Lower lobe of right lung (tissue), 2 donors: ENCODE data around the gene TTC33. TPM values are rescaled to one million over a fixed set of nuclear protein-coding genes. Genes with fewer than 3 reads are reported as not detected.

Experiments used
- ATAC-seq, 2 donors: fragments of 200-7000 bp; cut with Tn5 transposase; one replicate each; pipeline ENCODE4 v1.9.1; 2020 to 2022; ENCODE audit warnings: mild to moderate bottlenecking in 2 of 2, moderate library complexity in 2 of 2
- DNase-seq: peaks from one replicate; pipeline ENCODE4 v3.0.0-alpha.2; 2020
- H3K27ac ChIP-seq: fragments of 200-600 bp; one replicate; pipeline ENCODE4 v1.8.0; 2022
- H3K27me3 ChIP-seq: fragments of 200-600 bp; one replicate; pipeline ENCODE4 v1.8.0; 2022; ENCODE audit warnings: low read depth
- H3K36me3 ChIP-seq: fragments of 200-600 bp; one replicate; pipeline ENCODE4 v1.8.0; 2022; ENCODE audit warnings: mild to moderate bottlenecking
- H3K4me1 ChIP-seq: fragments of 200-600 bp; one replicate; pipeline ENCODE4 v1.8.0; 2022
- H3K4me3 ChIP-seq: fragments of 200-600 bp; one replicate; pipeline ENCODE4 v1.8.0; 2022; ENCODE audit warnings: mild to moderate bottlenecking
- H3K9me3 ChIP-seq: fragments of 200-600 bp; one replicate; pipeline ENCODE4 v1.8.0; 2022
- intact Hi-C: fragments of 100-400 bp; cut with DNase I; formaldehyde crosslinking; loops from one replicate; pipeline ENCODE4 v1.11.0; 2022
- total RNA-seq: library from RNA; stranded (reverse); fragmentation: NEBNext Ultra II Directional; extraction: Animal tissue kit (Norgen Biotek cat#: 25700); gene quantifications from one replicate; pipeline ENCODE4 v1.2.1, GENCODE V29; 2021
- TF ChIP-seq, protein P1 (sequence below): fragments of 200-600 bp; IDR thresholded peaks from one replicate; pipeline ENCODE4 v1.8.0; 2022; ENCODE audit warnings: antibody characterized with exemption, mild to moderate bottlenecking
- donor health status: DM: no; HTN: yes; CAD: no; lungs with severe emphysema.

TTC33 gene
- total RNA-seq, 1 donor from 2014 or later = 14.9 TPM

- peaks cover 44% of the 10 kb centered on the region for H3K4me1 ChIP-seq
- DNase-seq = no peak
- intact Hi-C loops = loop anchor here (5.0 kb wide), 1 partner anchor 739 kb away; no protein-coding TSS in a partner anchor
- peaks cover 14% of the 10 kb centered on the region for H3K27me3 ChIP-seq
- H3K9me3 ChIP-seq = no peaks in the 10 kb centered on the region
- H3K36me3 ChIP-seq = no peaks in the 10 kb centered on the region
- no peak overlapping the region for H3K27ac ChIP-seq
- peak overlapping the region; percentile 82 for H3K4me3 ChIP-seq
- no peak for ATAC-seq
- TF ChIP-seq, protein P1, sequence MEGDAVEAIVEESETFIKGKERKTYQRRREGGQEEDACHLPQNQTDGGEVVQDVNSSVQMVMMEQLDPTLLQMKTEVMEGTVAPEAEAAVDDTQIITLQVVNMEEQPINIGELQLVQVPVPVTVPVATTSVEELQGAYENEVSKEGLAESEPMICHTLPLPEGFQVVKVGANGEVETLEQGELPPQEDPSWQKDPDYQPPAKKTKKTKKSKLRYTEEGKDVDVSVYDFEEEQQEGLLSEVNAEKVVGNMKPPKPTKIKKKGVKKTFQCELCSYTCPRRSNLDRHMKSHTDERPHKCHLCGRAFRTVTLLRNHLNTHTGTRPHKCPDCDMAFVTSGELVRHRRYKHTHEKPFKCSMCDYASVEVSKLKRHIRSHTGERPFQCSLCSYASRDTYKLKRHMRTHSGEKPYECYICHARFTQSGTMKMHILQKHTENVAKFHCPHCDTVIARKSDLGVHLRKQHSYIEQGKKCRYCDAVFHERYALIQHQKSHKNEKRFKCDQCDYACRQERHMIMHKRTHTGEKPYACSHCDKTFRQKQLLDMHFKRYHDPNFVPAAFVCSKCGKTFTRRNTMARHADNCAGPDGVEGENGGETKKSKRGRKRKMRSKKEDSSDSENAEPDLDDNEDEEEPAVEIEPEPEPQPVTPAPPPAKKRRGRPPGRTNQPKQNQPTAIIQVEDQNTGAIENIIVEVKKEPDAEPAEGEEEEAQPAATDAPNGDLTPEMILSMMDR = no peak
These were observed 69.7 kb downstream of the TTC33 start for GRCh38 chr5:40685976-40686486.

GRCh38 chr5:40685193-40685592 is 70.6 kb downstream of the TTC33 start:
- DNase-seq = no peak
- TF ChIP-seq, protein P1 = no peak
- H3K36me3 ChIP-seq = no peaks in the 10 kb centered on the region
- H3K4me1 ChIP-seq = peaks cover 47% of the 10 kb centered on the region
- peak overlapping the region; percentile 20 for H3K27ac ChIP-seq
- intact Hi-C loops = loop anchor here (5.0 kb wide), 1 partner anchor 738 kb away; no protein-coding TSS in a partner anchor
- peak overlapping the region; percentile 82 for H3K4me3 ChIP-seq
- no peaks in the 10 kb centered on the region for H3K9me3 ChIP-seq
- ATAC-seq = no peak
- peaks cover 18% of the 10 kb centered on the region for H3K27me3 ChIP-seq

DNA sequence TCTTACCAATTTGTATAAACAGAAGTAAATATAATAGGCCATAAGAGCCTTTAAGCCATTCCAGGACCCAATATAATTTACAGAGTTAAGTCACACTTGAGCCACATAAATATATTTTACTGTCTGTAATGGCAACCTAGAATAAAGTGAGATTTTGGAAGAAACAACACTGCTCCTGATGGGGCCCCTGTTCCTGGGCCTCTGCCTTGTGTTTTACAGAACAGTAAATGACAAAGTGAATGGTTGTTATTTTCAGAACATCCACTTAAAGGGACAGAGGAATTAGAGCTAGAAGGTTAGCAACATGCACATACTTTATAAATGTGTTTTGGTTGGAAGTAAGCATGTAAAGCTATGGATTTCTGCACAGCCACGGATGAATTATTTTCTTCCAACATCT is 72.5 kb downstream of the TTC33 start:
- DNase-seq = no peak
- peak overlapping the region; percentile 87 for H3K27ac ChIP-seq
- no peaks in the 10 kb centered on the region for H3K36me3 ChIP-seq
- peaks cover 38% of the 10 kb centered on the region for H3K4me1 ChIP-seq
- H3K4me3 ChIP-seq = peak overlapping the region; percentile 82
- ATAC-seq = no peak
- H3K9me3 ChIP-seq = no peaks in the 10 kb centered on the region
- H3K27me3 ChIP-seq = peaks cover 18% of the 10 kb centered on the region
- TF ChIP-seq, protein P1 = no peak
- intact Hi-C loops = no loop called here

- Histone ChIP-seq H3K9me3 (no peaks in the 10 kb centered on the region), H3K4me3 (peak overlapping the region; percentile 82), H3K27me3 (peaks cover 18% of the 10 kb centered on the region), H3K27ac (peak overlapping the region; percentile 87), H3K4me1 (peaks cover 33% of the 10 kb centered on the region), H3K36me3 (no peaks in the 10 kb centered on the region)
- ATAC-seq (no peak), DNase-seq (peak; percentile 50)
- intact Hi-C loops = no loop called here
- TF ChIP-seq, protein P1 = no peak
These were observed 73.4 kb downstream of the TTC33 start for GRCh38 chr5:40682154-40683017.

GRCh38 chr5:40681363-40682153 is 74.2 kb downstream of the TTC33 start:
- peak overlapping the region; percentile 87 for H3K27ac ChIP-seq
- H3K36me3 ChIP-seq = no peaks in the 10 kb centered on the region
- TF ChIP-seq, protein P1 = no peak
- no peaks in the 10 kb centered on the region for H3K9me3 ChIP-seq
- peak overlapping the region; percentile 82 for H3K4me3 ChIP-seq
- DNase-seq = peak; percentile 82
- peaks cover 34% of the 10 kb centered on the region for H3K4me1 ChIP-seq
- ATAC-seq = peak in 1 of 2 donors; percentile 5
- intact Hi-C loops = no loop called here
- H3K27me3 ChIP-seq = peaks cover 18% of the 10 kb centered on the region
